ENCODE data around the gene CCDC77. TPM values are rescaled to one million over a fixed set of nuclear protein-coding genes. Genes with fewer than 3 reads are reported as not detected.
A peak's percentile ranks its signal among the peaks of the same experiment; 100 is the strongest.
"Not testable (repeated sequence)": the region's sequence is repeated elsewhere in the genome, so short reads cannot be mapped to it uniquely, and the experiment has no call there.

CCDC77 gene
- total RNA-seq, 2 donors from 2014 or later, result 18.1 to 21.3 TPM

- not testable (repeated sequence) for H3K36me3 Mint-ChIP-seq; DNase-seq (ENCODE audit: low spot score in 2 of 2); H3K9me3 Mint-ChIP-seq; ATAC-seq; H3K27ac Mint-ChIP-seq
Measured at GRCh38 chr12:435737-436136, 34.3 kb downstream of the CCDC77 start.

DNA sequence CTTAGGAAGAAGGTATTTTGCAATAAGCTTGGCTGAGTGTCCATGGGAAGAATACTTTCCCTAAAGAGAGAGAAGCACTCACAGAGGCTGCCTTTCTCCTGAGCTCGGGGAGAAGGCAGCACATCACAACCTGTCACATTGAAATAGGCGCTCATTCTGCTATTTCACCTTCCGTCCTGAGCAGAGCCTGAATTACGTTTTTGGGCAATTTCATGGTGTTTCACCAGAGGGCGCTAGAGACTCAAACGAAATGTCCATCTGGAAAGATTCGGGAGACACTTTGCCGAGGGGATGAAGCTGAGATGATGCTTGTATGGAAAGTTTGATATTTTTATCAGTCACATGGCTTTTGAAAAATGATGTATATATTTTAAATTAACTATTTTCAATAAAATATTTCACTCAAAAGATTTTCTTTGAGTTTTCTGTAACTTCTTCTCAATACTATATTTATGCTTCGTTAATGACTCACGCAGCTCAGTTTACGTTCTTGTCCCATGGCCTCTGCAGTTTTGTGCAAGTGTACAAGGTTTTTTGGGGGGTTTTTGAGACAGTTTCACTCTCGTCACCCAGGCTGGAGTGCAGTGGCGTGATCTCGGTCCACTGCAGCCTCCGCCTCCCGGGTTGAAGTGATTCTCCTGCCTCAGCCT lies 40.9 kb downstream of the CCDC77 start:
- no peaks in the 10 kb centered on the region for H3K9me3 Mint-ChIP-seq
- no peak overlapping the region for H3K27ac Mint-ChIP-seq
- no peaks in the 10 kb centered on the region for H3K36me3 Mint-ChIP-seq
- ATAC-seq, result no peak
- DNase-seq (ENCODE audit: low spot score in 2 of 2), result peak in 1 of 2 donors; percentile 54

DNA sequence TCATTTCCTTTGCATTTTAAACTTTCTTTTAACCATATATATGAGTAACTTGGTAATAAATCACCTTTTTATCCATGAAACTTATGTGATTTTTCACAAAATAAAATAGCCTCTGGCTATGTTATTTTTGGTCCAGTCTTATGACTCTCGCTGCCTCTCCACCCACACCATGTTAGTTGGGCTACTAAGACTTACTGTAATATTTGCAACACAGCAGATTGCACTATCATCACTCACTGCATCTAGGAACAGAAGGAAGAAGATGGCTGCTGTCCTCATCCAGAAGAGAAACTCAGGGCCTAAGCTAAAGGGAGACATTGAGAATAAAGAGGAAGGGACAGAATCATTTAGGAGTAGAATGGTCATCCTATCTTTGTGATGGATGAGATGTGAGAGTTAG lies 45.7 kb downstream of the CCDC77 start:
- no peak overlapping the region for H3K27ac Mint-ChIP-seq
- H3K9me3 Mint-ChIP-seq, result no peaks in the 10 kb centered on the region
- DNase-seq (ENCODE audit: low spot score in 2 of 2) (no peak), ATAC-seq (no peak)
- no peaks in the 10 kb centered on the region for H3K36me3 Mint-ChIP-seq

DNA sequence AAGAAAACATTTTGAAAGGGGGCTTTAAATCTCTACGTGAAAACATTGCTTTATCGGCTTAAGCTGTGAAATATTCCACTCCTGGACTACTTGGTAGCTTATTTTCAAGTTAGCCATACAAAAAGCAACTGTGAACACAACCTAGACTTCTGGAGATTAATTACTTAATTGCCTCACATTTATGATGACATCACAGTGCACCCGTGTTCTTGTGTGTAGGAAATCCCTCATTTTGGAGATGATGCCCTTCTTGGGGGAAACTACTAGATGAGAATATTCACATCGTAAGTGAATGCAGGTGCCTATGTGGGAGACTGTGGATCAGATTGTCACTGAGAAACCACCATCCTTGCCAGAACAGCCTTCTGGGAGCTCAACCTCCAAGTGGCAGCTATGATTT lies 47.8 kb downstream of the CCDC77 start:
- H3K27ac Mint-ChIP-seq, result no peak overlapping the region
- ATAC-seq, result no peak
- DNase-seq (ENCODE audit: low spot score in 2 of 2), result no peak
- H3K36me3 Mint-ChIP-seq, result no peaks in the 10 kb centered on the region
- no peaks in the 10 kb centered on the region for H3K9me3 Mint-ChIP-seq

DNA sequence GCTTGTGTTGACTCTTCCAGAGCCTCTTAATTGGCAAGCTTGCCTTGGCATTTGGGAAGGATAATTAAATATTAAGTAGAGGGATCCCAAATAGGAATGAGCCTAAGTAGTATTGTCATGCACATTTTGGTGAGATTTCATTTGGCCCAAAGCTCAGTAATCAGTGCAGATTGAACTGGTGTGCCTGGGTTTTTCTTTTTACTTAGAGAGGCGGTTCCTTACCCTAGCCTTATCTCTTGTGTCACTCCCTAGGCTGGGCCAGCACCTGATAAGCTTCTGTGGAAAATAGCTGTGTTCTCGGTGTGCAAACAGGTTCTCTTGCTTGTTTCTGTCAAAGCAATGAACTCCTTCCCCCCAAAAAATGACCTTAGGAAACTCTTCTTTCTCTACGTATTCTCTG lies 49.0 kb downstream of the CCDC77 start:
- Mint-ChIP-seq H3K27ac (no peak overlapping the region), H3K36me3 (no peaks in the 10 kb centered on the region), H3K9me3 (no peaks in the 10 kb centered on the region)
- ATAC-seq (no peak), DNase-seq (ENCODE audit: low spot score in 2 of 2) (no peak)

- DNase-seq (ENCODE audit: low spot score in 2 of 2) (peak in 1 of 2 donors; percentile 94), ATAC-seq (peak in 1 of 2 donors; percentile 83)
- H3K36me3 Mint-ChIP-seq, result no peaks in the 10 kb centered on the region
- no peaks in the 10 kb centered on the region for H3K9me3 Mint-ChIP-seq
- no peak overlapping the region for H3K27ac Mint-ChIP-seq
Measured at GRCh38 chr12:452667-453210, 51.3 kb downstream of the CCDC77 start.

DNA sequence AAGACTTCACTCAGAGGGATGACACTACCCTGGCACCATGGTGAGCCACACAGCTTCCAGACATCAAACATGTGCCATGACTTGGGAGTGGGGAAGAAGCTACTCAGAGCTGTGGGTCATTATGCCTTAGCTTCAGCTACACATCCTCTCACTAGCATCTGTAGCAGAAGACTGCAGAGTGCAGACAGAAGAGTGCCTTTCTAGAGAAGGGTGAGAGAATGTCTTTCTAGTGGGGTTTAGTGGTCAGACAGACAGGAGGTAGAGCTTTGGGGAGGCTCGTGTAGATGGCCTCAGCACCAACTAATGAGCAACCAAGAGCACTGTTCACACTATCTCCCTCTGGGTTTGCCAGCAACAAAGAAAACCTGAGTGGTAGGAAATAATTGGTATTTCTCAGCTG lies 53.4 kb downstream of the CCDC77 start:
- no peak overlapping the region for H3K27ac Mint-ChIP-seq
- DNase-seq (ENCODE audit: low spot score in 2 of 2) (no peak), ATAC-seq (no peak)
- no peaks in the 10 kb centered on the region for H3K36me3 Mint-ChIP-seq
- H3K9me3 Mint-ChIP-seq, result no peaks in the 10 kb centered on the region

DNA sequence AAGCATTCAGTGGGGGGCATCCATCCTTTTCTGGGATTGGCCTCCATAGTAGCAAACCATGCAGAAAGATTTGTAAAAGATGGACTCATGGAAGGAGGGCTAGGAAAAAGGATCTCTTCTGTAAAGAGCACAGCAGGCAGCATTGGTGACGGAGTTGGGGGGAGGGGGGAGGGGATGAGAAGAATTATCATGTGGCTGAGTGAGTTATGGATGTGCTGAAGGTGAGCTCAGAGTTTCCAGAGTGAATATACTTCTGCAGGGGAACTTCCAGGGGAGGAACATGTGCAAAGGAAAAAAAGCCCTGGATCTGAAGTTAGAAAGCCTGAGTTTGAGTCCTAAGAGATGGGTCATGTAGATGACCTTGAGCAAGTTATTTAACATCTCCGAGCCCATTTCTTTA lies 54.4 kb downstream of the CCDC77 start:
- no peak for ATAC-seq
- Mint-ChIP-seq H3K36me3 (peaks cover 0 to under 1% of the 10 kb centered on the region in 2 donors), H3K27ac (no peak overlapping the region), H3K9me3 (no peaks in the 10 kb centered on the region)
- no peak for DNase-seq (ENCODE audit: low spot score in 2 of 2)

DNA sequence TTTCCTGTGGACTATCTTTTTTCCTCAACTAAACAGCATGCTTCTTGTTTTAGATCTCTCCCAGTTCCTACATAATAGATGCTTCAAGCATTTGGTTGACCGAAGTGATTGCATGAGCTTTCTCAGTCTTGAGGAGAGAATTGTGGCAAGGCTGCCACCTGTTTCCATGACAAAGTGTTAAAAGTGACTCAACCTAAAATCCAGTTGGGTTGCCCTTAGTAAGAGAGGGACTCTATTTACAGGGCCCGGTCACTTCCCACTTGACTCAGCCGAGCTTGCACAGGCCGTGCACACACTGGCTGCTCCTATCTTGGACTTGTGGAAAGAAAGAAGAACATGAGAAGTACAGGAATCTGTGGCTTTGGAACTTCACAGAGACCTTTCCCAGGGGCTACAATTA lies 56.2 kb downstream of the CCDC77 start:
- Mint-ChIP-seq H3K27ac (no peak overlapping the region), H3K9me3 (no peaks in the 10 kb centered on the region), H3K36me3 (peaks cover 0 to 6% of the 10 kb centered on the region in 2 donors)
- DNase-seq (ENCODE audit: low spot score in 2 of 2) (no peak), ATAC-seq (peak; percentile 23 to 39)

- no peak for ATAC-seq
- H3K9me3 Mint-ChIP-seq, result no peaks in the 10 kb centered on the region
- H3K36me3 Mint-ChIP-seq, result peaks cover 0 to 6% of the 10 kb centered on the region in 2 donors
- no peak overlapping the region for H3K27ac Mint-ChIP-seq
- no peak for DNase-seq (ENCODE audit: low spot score in 2 of 2)
Measured at GRCh38 chr12:459050-459429, 57.6 kb downstream of the CCDC77 start.

- H3K9me3 Mint-ChIP-seq, result no peaks in the 10 kb centered on the region
- ATAC-seq (peak; percentile 58 to 76), DNase-seq (ENCODE audit: low spot score in 2 of 2) (peak in 1 of 2 donors; percentile 42)
- H3K27ac Mint-ChIP-seq, result no peak within 1 kb of the TSS
- peaks cover 0 to 6% of the 10 kb centered on the region in 2 donors for H3K36me3 Mint-ChIP-seq
Measured at GRCh38 chr12:459430-460258, 58.2 kb downstream of the CCDC77 start, which contains the start of gene B4GALNT3. Gene B4GALNT3, plus strand, starts transcription at chr12:459939. Its CDS starts 438 bp downstream, at chr12:460377.

DNA sequence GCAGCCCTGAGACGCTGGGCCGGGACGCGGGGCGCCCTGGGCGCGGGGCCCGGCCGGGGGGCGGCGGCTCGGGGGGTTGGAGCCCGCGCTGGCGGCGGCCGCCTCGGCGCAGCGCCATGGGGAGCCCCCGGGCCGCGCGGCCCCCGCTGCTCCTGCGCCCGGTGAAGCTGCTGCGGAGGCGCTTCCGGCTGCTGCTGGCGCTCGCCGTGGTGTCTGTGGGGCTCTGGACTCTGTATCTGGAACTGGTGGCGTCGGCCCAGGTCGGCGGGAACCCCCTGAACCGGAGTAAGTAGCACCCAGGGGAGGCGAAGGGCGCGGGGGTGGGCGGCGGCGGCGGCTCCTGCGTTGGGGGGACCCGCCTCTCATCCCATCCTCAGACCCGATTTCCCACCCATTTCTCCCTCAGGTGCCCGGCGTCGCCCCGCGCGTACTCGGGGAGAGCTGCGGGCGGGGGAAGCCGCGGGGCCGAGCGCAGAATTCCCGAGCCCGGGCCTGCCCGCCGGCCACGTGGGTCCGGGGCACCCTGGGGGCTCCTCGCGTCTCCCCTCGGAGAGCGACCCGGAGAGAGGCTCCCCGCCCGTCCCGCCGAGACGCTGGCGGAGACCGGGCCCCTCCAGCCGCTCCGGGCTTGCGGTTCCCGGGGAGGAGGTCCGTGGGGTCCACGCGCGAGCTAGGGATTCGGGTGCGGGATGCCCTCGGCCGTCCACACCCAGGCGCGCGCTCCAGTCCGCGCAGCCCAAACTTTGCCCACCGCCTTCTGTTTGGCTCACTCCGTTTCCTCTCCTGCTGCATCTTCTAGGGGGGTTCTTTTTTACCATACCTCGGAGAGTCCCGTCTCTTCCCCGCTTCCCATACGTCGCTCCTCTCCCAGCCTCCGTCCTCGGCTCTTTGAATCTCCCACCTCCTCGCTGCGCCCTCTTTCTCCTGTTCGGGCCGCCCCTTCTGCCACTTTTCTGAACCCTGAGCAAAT lies 59.1 kb downstream of the CCDC77 start:
- Mint-ChIP-seq H3K9me3 (no peaks in the 10 kb centered on the region), H3K36me3 (peaks cover 0 to 6% of the 10 kb centered on the region in 2 donors), H3K27ac (no peak overlapping the region)
- DNase-seq (ENCODE audit: low spot score in 2 of 2), result peak in 1 of 2 donors; percentile 41
- ATAC-seq, result peak; percentile 70 to 72

- Mint-ChIP-seq H3K27ac (no peak overlapping the region), H3K9me3 (no peaks in the 10 kb centered on the region), H3K36me3 (peaks cover 0 to 6% of the 10 kb centered on the region in 2 donors)
- DNase-seq (ENCODE audit: low spot score in 2 of 2) (no peak), ATAC-seq (no peak)
Measured at GRCh38 chr12:461425-461824, 60.0 kb downstream of the CCDC77 start.

- no peak for DNase-seq (ENCODE audit: low spot score in 2 of 2)
- peaks cover 0 to 6% of the 10 kb centered on the region in 2 donors for H3K36me3 Mint-ChIP-seq
- no peak overlapping the region for H3K27ac Mint-ChIP-seq
- ATAC-seq, result no peak
- H3K9me3 Mint-ChIP-seq, result no peaks in the 10 kb centered on the region
Measured at GRCh38 chr12:462936-463705, 61.7 kb downstream of the CCDC77 start.

DNA sequence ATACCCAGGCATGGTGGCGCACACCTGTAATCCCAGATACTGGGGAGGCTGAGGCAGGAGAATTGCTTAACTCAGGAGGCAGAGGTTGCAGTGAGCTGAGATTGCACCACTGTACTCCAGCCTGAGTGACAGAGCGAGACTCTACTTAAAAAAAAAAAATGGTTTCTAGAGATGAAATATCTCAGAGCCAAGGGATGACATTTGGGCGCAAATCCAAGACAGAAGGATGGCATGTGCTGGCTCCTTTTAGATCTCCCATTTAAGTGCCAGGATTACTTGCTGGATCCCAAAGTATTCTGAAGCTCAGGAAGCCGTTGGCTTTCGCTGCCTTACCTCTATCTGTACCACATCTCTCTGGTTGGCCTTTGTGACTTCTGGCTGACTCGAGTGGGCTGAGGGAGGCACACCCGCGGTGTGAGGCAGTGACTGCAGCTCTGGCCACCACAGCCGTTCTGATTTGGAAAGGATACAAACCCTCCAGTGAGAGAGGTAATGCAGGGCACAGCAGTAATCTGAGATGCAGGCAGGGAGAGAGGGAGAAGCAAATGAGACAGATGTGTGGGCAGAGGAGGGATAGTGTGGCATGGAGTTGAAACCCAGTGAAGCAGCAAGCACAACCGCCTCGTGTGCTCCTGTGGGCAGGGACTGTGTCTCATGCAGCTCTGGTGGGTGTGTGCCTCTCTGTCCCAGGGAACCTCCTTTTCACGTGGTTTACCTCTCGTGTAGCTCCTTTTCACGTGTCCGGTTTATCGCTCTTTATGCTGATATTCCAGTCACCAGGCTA lies 63.2 kb downstream of the CCDC77 start:
- ATAC-seq, result no peak
- H3K36me3 Mint-ChIP-seq, result peaks cover 0 to 6% of the 10 kb centered on the region in 2 donors
- DNase-seq (ENCODE audit: low spot score in 2 of 2), result no peak
- H3K9me3 Mint-ChIP-seq, result no peaks in the 10 kb centered on the region
- H3K27ac Mint-ChIP-seq, result no peak overlapping the region

Data from activated naive CD4-positive, alpha-beta T cell treated with anti-CD3 and anti-CD28 coated beads, Interleukin-2, amount 50 U/mL, for 72 hours (primary cell).